Measurements from ENCODE around the gene PATE1. TPM values are rescaled to one million over a fixed set of nuclear protein-coding genes. Genes with fewer than 3 reads are reported as not detected.

PATE1 gene
- polyA plus RNA-seq, 1 experiment = not detected

- TF ChIP-seq, protein P1, sequence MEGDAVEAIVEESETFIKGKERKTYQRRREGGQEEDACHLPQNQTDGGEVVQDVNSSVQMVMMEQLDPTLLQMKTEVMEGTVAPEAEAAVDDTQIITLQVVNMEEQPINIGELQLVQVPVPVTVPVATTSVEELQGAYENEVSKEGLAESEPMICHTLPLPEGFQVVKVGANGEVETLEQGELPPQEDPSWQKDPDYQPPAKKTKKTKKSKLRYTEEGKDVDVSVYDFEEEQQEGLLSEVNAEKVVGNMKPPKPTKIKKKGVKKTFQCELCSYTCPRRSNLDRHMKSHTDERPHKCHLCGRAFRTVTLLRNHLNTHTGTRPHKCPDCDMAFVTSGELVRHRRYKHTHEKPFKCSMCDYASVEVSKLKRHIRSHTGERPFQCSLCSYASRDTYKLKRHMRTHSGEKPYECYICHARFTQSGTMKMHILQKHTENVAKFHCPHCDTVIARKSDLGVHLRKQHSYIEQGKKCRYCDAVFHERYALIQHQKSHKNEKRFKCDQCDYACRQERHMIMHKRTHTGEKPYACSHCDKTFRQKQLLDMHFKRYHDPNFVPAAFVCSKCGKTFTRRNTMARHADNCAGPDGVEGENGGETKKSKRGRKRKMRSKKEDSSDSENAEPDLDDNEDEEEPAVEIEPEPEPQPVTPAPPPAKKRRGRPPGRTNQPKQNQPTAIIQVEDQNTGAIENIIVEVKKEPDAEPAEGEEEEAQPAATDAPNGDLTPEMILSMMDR (IDR thresholded peaks at IDR 0.05; ENCODE audit: insufficient read depth, low read depth, low read length) = no peak
- Histone ChIP-seq H3K36me3 (ENCODE audit: control insufficient read depth, insufficient read depth, low read length) (no peaks in the 10 kb centered on the region), H3K27me3 (ENCODE audit: control insufficient read depth, insufficient read depth, low read length) (no peaks in the 10 kb centered on the region), H3K4me3 (ENCODE audit: low read depth, low read length) (no peak overlapping the region)
- ChIA-PET POLR2A (no interaction called here), CTCF (no interaction called here)
- no peak for DNase-seq (ENCODE audit: low read depth)
Observed at GRCh38 chr11:125756050-125756449, 10.0 kb downstream of the PATE1 start.

GRCh38 chr11:125762445-125762844 is 16.4 kb downstream of the PATE1 start:
- TF ChIP-seq, protein P1 (IDR thresholded peaks at IDR 0.05; ENCODE audit: insufficient read depth, low read depth, low read length) = no peak
- no peaks in the 10 kb centered on the region; the same call in 1 of the 2 replicates for H3K27me3 ChIP-seq (ENCODE audit: control insufficient read depth, insufficient read depth, low read length)
- H3K4me3 ChIP-seq (ENCODE audit: low read depth, low read length) = no peak overlapping the region
- no peak for DNase-seq (ENCODE audit: low read depth)
- no peaks in the 10 kb centered on the region for H3K36me3 ChIP-seq (ENCODE audit: control insufficient read depth, insufficient read depth, low read length)
- ChIA-PET CTCF (no interaction called here), POLR2A (no interaction called here)

DNA sequence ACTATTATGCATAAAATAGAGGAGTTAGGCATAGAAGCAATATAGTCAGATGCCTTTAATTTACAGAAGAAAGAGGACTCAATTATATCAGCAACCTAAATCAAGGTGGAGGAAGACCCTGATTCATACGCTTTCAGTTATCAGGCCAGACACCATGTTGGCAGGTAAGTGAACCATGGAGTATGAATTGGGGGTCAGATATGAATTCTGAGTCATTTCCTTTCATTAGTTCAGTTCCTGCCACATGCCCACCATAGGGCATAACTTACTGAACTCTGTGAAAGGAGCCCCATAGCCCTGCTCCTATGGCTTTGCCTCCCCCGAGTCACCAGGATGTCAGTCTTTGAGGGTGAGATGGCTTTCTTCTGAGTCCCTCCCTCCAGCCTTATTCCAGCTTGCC is 17.4 kb downstream of the PATE1 start:
- no peak for DNase-seq (ENCODE audit: low read depth)
- no peaks in the 10 kb centered on the region for H3K36me3 ChIP-seq (ENCODE audit: control insufficient read depth, insufficient read depth, low read length)
- CTCF ChIA-PET = interaction anchor here (1.1 kb wide), 1 partner anchor 10 kb away, joined by 3 read pairs; no protein-coding TSS in a partner anchor
- H3K4me3 ChIP-seq (ENCODE audit: low read depth, low read length) = no peak overlapping the region
- POLR2A ChIA-PET = no interaction called here
- TF ChIP-seq, protein P1 (IDR thresholded peaks at IDR 0.05; ENCODE audit: insufficient read depth, low read depth, low read length) = no peak
- H3K27me3 ChIP-seq (ENCODE audit: control insufficient read depth, insufficient read depth, low read length) = no peaks in the 10 kb centered on the region; the same call in 1 of the 2 replicates

GRCh38 chr11:125766251-125766650 is 20.2 kb downstream of the PATE1 start:
- no peak for DNase-seq (ENCODE audit: low read depth)
- Histone ChIP-seq H3K36me3 (ENCODE audit: control insufficient read depth, insufficient read depth, low read length) (no peaks in the 10 kb centered on the region), H3K27me3 (ENCODE audit: control insufficient read depth, insufficient read depth, low read length) (peaks cover 4% of the 10 kb centered on the region), H3K4me3 (ENCODE audit: low read depth, low read length) (no peak overlapping the region)
- ChIA-PET POLR2A (no interaction called here), CTCF (no interaction called here)
- TF ChIP-seq, protein P1 (IDR thresholded peaks at IDR 0.05; ENCODE audit: insufficient read depth, low read depth, low read length) = no peak

DNA sequence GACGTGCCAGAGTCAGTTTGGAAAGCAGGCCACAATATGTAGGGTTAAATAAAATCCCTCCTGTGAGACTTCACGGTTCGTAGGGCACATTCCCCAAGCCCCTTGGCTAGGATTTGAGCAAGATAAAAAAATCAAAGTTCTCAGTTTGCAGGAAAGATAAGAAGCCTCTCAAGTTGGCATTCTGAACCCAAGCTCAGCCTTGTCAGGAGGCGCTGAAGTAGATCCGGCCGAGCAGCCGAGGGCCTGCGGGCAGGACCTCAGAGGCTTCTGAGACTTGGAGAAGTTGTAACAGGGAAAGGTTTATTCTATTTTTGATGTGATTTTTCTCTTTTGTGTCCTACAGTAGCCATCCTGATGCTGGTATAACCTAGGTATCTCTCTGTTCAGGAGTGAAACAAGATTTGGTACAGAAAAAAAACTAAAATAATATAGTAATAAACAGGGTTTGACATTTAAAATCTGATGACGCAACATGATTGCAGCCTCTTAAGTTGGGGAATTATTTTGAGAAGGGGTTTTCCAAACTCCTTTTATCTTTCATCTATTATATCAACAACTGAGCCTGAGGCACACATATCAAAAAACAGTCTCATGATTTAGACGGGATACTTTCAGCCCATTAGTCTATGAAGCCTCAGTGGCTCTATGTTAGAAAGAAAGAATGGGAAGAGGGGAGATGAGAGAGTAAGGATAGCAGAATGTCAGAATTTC is 22.4 kb downstream of the PATE1 start:
- ChIA-PET POLR2A (no interaction called here), CTCF (no interaction called here)
- TF ChIP-seq, protein P1 (IDR thresholded peaks at IDR 0.05; ENCODE audit: insufficient read depth, low read depth, low read length) = no peak
- peaks cover 4% of the 10 kb centered on the region for H3K27me3 ChIP-seq (ENCODE audit: control insufficient read depth, insufficient read depth, low read length)
- no peak overlapping the region for H3K4me3 ChIP-seq (ENCODE audit: low read depth, low read length)
- no peaks in the 10 kb centered on the region for H3K36me3 ChIP-seq (ENCODE audit: control insufficient read depth, insufficient read depth, low read length)
- DNase-seq (ENCODE audit: low read depth) = no peak

Measured in BJ (cell line).